Bone marrow (tissue), 2 donors: ENCODE data around the gene PPP1CA.

Experiments used
- DNase-seq, 2 donors: peaks; one replicate each; lab custom pipeline; 2025; lab: John Stamatoyannopoulos, UW

Gene PPP1CA

GRCh38 chr11:67401495-67402191, at the start of gene PPP1CA:
Gene PPP1CA (minus strand): TSS chr11:67401858. CDS start chr11:67401782, 76 bp downstream.
- peak; percentile 81 to 88 for DNase-seq

DNA sequence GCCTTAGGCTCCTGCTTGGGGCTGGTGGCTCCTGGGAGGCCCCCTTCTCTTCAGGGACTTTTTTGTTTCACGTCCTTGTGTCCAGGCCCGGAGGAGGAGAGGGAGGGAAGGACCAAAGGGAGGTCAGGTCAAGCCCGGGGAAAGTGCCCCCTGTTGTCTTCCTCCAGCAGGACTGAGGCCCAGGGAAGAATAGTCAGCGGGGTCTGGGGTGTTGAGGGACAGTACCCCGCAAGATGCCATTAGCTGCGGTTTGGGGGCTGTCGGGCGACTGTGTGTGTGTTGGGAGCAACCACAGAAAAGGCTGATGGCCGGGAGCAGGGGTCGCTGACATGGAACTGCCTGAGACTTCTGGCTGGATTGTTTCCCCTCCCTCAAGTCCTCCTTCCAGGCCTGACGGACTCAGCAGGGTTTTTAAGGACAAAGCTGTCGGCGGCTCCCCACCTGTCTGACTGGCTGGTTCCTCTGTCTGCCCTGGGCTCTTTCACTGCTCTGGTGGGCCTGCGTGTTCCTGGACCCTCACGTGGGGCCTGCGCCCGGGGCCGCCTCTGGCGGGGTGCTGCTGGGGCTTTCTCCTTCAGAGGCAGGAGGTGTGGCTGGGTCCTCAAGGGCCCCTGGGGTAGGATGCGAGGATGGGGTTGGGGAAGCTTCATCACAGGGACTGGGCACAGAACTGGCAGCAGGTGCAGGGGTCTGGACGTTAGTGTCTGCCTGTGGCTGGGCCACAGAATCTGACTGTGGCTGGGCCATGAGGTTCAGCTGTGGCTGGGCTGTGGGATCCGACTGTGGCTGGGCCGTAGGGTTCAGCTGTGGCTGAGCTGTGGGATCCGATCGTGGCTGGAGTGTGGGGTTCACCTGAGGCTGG, 49.4 kb upstream of the PPP1CA start:
- no peak for DNase-seq

- DNase-seq: peak in 1 of 2 donors; percentile 6
Measured at GRCh38 chr11:67449116-67449844, 47.6 kb upstream of the PPP1CA start.

DNA sequence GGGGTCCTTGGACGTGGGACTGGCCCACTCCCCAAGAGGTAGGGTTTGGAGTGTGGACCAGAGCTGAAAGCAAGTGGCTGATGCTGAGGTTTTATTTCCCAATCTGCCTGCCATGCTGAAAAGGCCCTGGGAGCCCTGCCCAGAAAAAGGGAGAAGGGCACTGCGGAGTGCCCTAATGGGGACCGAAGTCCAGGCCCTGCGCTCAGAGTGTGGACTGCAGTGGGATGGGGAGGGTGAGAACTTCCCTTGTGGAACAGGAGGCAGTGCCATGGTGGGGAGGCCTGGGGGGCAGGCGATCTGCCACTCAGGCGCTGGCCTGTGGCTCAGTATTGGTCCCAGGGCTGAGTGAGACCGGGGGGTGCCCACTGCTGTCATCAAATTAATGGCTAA, 46.6 kb upstream of the PPP1CA start:
- no peak for DNase-seq

- DNase-seq: no peak
Measured at GRCh38 chr11:67445515-67445914, 43.9 kb upstream of the PPP1CA start.

GRCh38 chr11:67442504-67443404, 41.1 kb upstream of the PPP1CA start:
- no peak for DNase-seq

DNA sequence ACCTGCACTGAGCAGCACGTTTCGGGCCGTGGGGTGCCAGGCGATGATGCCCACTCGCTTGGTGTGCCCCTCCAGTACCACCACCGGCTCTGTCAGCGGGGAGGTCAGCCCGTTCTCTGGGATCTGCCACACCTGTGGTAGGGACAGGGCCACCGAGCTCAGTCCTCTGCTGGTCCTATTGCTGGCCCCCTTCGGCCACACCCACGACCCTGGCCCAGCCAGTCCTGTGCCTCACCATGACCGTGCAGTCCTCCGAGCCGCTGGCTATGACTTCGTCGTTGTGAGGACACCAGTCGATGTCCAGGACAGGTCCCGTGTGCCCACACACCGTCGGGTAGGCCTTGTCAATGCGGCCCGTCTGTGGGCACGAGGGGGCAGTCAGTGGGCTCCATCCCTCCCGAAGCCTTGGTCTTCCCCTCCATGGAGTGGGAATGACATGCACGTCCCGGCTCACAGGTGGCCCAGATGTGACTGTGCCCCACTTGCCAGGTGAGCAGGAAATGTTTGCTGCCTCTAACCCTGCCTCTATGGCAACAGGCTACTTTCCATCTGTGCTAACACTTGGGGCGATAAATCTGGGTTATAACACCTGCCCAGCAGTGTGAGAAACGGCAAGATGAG, 40.2 kb upstream of the PPP1CA start:
- no peak for DNase-seq

GRCh38 chr11:67441098-67441563, 39.5 kb upstream of the PPP1CA start:
- DNase-seq: no peak

GRCh38 chr11:67440229-67441097, 38.8 kb upstream of the PPP1CA start:
- no peak for DNase-seq

GRCh38 chr11:67439321-67440228, 37.9 kb upstream of the PPP1CA start:
- DNase-seq: peak in 1 of 2 donors; percentile 21

DNA sequence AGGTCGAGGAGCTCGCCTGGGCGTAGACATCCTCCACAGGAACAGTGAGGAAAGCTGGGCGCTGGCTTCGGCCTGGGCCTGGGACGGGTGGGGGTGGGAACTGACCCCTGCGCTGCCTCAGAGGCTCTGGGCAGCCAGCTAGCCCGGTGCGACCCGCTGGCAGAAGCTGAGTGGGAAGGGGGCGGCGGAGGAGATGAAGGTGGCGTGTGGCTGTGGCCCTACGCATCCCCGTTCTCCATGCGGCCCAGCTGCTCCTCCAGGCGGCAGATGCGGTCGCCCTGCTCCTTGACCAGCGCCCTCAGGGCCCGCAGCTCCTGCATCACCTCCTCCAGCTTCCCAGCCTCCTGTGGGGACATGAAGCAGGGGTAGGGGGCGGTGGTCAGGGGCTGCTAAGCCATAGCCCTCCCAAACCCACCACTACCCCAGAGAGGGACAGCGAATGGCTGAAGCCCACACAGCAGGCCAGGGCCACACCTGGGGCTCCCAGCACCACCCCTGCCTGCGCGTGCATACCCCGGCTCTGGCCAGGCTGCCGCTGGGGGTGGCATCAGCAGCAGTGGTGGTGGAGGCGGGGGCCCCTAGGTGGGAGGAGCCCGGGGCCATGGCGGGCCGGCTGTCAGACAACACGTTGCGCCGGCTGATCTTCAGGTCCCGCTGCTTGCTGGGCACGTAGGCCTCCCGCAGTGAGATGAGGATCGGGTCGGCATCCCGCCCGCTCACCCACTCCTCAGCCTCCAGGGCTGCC, 36.7 kb upstream of the PPP1CA start:
- no peak for DNase-seq

DNA sequence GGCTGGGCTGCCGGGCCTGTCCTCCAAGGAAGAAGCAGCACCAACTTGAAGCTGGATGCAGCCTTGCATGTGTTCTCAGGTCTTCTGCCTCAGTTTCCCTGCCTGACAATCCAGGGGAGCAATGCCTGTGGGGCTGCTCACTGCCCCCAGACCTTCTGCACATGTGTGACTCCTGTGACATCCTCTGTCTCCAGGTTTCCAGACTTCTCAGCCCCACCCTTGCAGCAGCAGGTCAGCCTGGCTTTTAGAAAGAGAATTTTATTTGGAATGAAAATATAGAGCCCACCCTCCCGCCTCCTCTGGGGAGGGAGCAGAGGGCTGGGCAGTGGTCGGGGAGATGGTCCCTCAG, 36.1 kb upstream of the PPP1CA start:
- DNase-seq: no peak

DNA sequence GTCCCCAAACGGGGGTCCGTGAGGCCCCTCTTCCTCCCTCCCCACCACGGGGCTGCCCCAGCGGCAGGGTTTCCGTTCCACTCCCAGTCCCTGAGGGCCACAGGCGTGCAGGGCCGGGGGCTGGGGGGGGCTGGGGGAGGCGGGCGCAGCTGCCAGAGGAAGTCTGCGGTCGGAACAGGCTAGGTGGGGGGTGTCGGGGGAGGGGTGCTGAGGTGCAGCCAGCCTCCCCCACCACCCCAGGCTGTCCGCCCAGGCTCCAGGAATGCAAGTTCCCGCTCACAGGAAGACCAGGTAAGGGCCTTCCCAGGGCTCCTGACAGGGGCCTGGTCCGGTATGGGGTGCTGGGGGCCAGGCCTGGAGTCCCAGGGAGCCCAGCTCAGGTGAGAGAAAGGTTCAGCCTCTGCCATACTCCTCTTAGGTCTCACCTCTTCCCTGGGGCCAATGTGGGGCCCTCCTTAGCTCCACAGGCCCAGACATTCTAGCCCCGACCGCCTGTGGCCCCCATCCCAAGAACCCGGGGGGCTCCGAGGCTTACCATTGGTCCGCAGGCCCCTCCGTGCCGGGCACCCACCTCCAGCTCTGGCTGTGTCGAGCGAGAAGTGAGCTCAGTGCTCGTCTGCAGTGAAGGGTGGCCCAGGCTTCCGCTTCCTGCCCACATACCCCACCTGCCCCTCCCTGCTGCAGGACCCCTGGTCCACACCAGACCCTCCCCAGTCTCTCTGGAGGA, 35.6 kb upstream of the PPP1CA start, which contains the start of gene PTPRCAP:
TSS of gene PTPRCAP (minus strand) at position 601 of the 727 bp plus-strand sequence. CDS start at position 538, 63 bp downstream.
- peak in 1 of 2 donors; percentile 35 for DNase-seq

DNA sequence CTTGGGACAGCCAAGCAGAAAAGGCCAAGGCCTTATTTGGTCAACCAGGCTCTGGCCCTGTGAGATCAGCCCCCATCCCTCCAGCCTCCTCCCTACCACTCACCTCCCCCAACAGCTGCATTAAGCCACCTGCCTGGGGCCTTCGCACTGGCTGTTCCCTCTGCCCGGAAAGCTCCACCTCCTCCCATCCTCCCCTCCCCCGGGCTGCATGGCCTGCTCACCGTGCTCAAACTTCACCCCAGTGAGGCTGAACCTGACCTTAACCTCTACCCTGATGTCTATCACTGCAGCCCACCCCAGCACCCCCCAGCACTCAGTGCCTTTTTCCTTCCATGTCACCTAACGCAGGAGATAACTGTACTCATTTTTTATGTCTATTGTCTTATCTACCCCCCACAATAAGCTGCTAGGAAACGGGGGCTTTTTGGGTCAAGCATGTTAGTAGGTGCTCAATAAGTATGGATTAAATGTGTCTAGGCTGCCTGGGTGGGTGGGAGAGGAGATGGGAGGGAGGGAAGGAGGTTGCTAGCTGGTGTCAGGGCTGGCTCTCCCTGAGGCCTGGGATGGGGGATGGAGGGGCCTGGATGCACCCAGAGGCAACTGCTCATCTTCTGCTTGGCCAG, 34.9 kb upstream of the PPP1CA start:
- no peak for DNase-seq

- no peak for DNase-seq
Measured at GRCh38 chr11:67435727-67436458, 34.2 kb upstream of the PPP1CA start.

- no peak for DNase-seq
Measured at GRCh38 chr11:67435031-67435726, 33.5 kb upstream of the PPP1CA start.
